ENCODE measurements around the gene TNFRSF6B.

DNA sequence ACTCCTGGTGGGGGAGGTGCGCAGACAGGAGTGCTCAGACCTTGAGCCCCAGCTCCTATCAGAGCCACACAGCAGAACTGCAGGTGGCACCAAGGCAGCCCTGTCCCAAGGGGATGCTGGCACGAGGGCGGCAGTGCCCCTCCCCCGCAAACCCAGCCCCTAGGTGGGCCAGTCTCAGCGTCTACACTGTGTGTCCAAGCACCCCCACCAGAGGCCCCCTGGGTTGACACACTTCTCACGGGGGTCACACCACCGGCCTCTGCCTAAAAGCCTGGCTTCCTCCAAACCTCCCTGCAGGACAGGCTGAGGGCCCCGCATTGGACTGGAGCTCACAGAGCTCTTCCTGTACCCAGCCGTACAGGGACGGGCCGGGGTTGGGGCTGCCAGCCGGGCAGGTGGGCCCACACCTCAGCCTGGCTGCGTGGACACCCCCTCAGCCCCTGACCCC, 51.2 kb downstream of the TNFRSF6B start:
- TF ChIP-seq CTCF (conservative IDR thresholded peaks at IDR 0.05 in 1 of 2, IDR thresholded peaks at IDR 0.05 in 1 of 2; ENCODE audit: low read depth in 1 of 2, low read length in 2 of 2) = no peak
- TF ChIP-seq EZH2 (IDR thresholded peaks at IDR 0.05; ENCODE audit: low read length, missing control alignments) = no peak

Measured in fibroblast of lung (primary cell).